Skeletal muscle cell (primary cell): ENCODE results near the gene LIMCH1.
A peak's percentile ranks its signal among the peaks of the same experiment; 100 is the strongest.
"Not testable (repeated sequence)": the region's sequence is repeated elsewhere in the genome, so short reads cannot be mapped to it uniquely, and the experiment has no call there.

Experiments
- DNase-seq: peaks from one replicate; pipeline ENCODE4 v3.0.0-alpha.2; 2010; ENCODE audit warnings: low read depth
- H3K4me3 ChIP-seq: 2 replicates; pipeline ENCODE4 v1.5.1; 2011; ENCODE audit warnings: low read depth, mild to moderate bottlenecking, control low read depth, low read length, moderate library complexity

LIMCH1 gene

GRCh38 chr4:41538017-41538733 is at the start of gene LIMCH1:
LIMCH1 (plus strand) TSS chr4:41538157; CDS start chr4:41605996, 67,839 bp downstream.
- no peak within 1 kb of the TSS for H3K4me3 ChIP-seq
- DNase-seq, result no peak

- DNase-seq, H3K4me3 ChIP-seq: not testable (repeated sequence)
These were observed 46.8 kb upstream of the LIMCH1 start for GRCh38 chr4:41491081-41491576.

GRCh38 chr4:41496977-41497376 is 41.0 kb upstream of the LIMCH1 start:
- no peak overlapping the region for H3K4me3 ChIP-seq
- no peak for DNase-seq

GRCh38 chr4:41498177-41498576 is 39.8 kb upstream of the LIMCH1 start:
- no peak overlapping the region for H3K4me3 ChIP-seq
- no peak for DNase-seq

- no peak overlapping the region for H3K4me3 ChIP-seq
- no peak for DNase-seq
These were observed 33.7 kb upstream of the LIMCH1 start for GRCh38 chr4:41504167-41504818.

- no peak for DNase-seq
- H3K4me3 ChIP-seq, result no peak overlapping the region
These were observed 32.7 kb upstream of the LIMCH1 start for GRCh38 chr4:41505161-41505661.

GRCh38 chr4:41506130-41506529 is 31.8 kb upstream of the LIMCH1 start:
- no peak overlapping the region for H3K4me3 ChIP-seq
- DNase-seq, result no peak

- DNase-seq, result no peak
These were observed 30.5 kb upstream of the LIMCH1 start for GRCh38 chr4:41507291-41507947.

GRCh38 chr4:41509451-41509866 is 28.5 kb upstream of the LIMCH1 start:
- no peak overlapping the region for H3K4me3 ChIP-seq
- DNase-seq, result no peak

More at GRCh38 chr4:41507291-41507947, 30.5 kb upstream of the LIMCH1 start:
- no peak overlapping the region for H3K4me3 ChIP-seq

- no peak overlapping the region for H3K4me3 ChIP-seq
- no peak for DNase-seq
These were observed 27.8 kb upstream of the LIMCH1 start for GRCh38 chr4:41510179-41510578.

GRCh38 chr4:41512136-41512535 is 25.8 kb upstream of the LIMCH1 start:
- H3K4me3 ChIP-seq, result no peak overlapping the region
- no peak for DNase-seq

- DNase-seq, result no peak
- no peak overlapping the region for H3K4me3 ChIP-seq
These were observed 25.4 kb upstream of the LIMCH1 start for GRCh38 chr4:41512596-41512995.

GRCh38 chr4:41514169-41514568 is 23.8 kb upstream of the LIMCH1 start:
- no peak overlapping the region for H3K4me3 ChIP-seq
- no peak for DNase-seq

- DNase-seq, result no peak
These were observed 23.0 kb upstream of the LIMCH1 start for GRCh38 chr4:41514766-41515481.

GRCh38 chr4:41517121-41517520 is 20.8 kb upstream of the LIMCH1 start:
- no peak overlapping the region for H3K4me3 ChIP-seq
- DNase-seq, result no peak

More at GRCh38 chr4:41514766-41515481, 23.0 kb upstream of the LIMCH1 start:
- H3K4me3 ChIP-seq, result no peak overlapping the region

- no peak for DNase-seq
These were observed 20.2 kb upstream of the LIMCH1 start for GRCh38 chr4:41517747-41518146.

GRCh38 chr4:41524425-41524824 is 13.5 kb upstream of the LIMCH1 start:
- no peak overlapping the region for H3K4me3 ChIP-seq
- DNase-seq, result no peak

More at GRCh38 chr4:41517747-41518146, 20.2 kb upstream of the LIMCH1 start:
- no peak overlapping the region for H3K4me3 ChIP-seq

GRCh38 chr4:41525129-41525528 is 12.8 kb upstream of the LIMCH1 start:
- H3K4me3 ChIP-seq, result no peak overlapping the region
- peak; percentile 73 for DNase-seq

- no peak overlapping the region for H3K4me3 ChIP-seq
- DNase-seq, result no peak
These were observed 11.3 kb upstream of the LIMCH1 start for GRCh38 chr4:41526628-41527027.
